ENCODE data around the gene ACTR3.

The ACTR3 gene

DNA sequence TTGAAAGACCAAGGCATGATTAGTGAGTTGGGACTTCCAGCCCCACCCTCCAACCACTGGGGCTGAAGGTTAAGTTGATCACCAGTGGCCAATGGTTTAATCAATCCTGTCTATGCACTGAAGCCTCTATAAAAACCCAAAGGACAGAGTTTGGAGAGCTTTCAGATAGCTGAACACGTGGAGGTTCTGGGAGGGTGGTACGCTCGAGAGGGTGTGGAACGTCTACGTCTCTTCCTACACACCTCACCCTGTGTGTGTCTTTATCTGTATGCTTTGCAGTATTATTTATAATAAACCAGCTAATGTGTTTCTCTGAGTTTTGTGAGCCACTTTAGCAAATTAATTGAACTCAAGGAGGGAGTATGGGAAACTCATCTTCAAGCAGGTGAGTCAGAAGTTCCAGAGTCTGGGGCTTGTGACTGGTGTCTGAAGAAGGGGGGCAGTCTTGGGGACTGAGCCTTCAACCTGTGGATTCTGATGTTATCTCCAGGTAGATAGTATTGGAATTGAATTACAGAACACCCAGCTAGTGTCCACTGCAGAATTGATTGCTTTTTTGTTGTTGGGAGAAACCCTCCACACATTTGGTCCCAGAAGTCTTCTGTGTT, 20.3 kb downstream of the ACTR3 start:
- H3K4me3 ChIP-seq (ENCODE audit: low read depth in 1 of 2, low read length in 2 of 2), result no peak overlapping the region
- H3K27me3 ChIP-seq (ENCODE audit: low read depth, low read length), result no peaks in the 10 kb centered on the region
- H3K27ac ChIP-seq (ENCODE audit: low read length), result no peak overlapping the region
- peaks cover 8 to 11% of the 10 kb centered on the region in 2 donors for H3K36me3 ChIP-seq (ENCODE audit: control insufficient read depth in 1 of 2, insufficient read depth in 2 of 2, low read length in 2 of 2)
- H3K9me3 ChIP-seq (ENCODE audit: control insufficient read depth in 1 of 2, low read length in 2 of 2), result no peaks in the 10 kb centered on the region
- peaks cover 11 to 12% of the 10 kb centered on the region in 2 donors for H3K4me1 ChIP-seq (ENCODE audit: control insufficient read depth in 1 of 2, insufficient read depth in 2 of 2, low read length in 2 of 2)

DNA sequence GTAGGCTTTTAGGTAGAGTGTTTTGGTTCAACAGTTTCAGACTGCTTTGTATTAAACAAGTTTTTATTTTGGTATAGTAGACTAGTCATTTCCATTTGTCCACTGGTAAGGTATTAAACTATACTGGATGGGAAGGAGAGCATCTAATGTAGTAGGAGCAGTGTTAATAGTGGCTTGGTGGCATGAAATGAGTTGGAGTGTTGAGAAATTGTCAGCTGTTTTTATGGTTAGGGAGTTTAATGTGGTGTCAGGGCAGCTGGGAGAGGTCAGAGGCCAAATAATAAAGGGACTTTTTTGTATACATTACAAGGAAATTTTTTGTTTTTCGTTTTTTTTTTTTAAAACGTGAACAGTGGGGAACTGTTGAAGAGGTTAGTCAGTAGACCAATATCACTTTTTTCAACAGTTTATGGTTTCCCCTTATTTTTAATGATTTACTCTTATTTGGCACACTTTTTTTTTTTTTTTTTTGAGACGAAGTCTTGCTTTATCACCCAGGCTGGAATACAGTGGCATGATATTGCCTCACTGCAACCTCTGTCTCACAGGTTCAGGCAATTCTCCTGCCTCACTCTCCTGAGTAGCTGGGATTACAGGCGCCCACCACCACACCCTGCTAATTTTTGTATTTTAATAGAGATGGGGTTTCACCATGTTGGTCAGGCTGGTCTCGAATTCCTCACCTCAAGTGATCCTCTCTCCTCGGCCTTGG, 21.2 kb downstream of the ACTR3 start:
- Histone ChIP-seq H3K4me1 (ENCODE audit: control insufficient read depth in 1 of 2, insufficient read depth in 2 of 2, low read length in 2 of 2) (peaks cover 11 to 12% of the 10 kb centered on the region in 2 donors), H3K9me3 (ENCODE audit: control insufficient read depth in 1 of 2, low read length in 2 of 2) (no peaks in the 10 kb centered on the region), H3K36me3 (ENCODE audit: control insufficient read depth in 1 of 2, insufficient read depth in 2 of 2, low read length in 2 of 2) (peaks cover 11 to 14% of the 10 kb centered on the region in 2 donors), H3K4me3 (ENCODE audit: low read depth in 1 of 2, low read length in 2 of 2) (no peak overlapping the region), H3K27me3 (ENCODE audit: low read depth, low read length) (no peaks in the 10 kb centered on the region), H3K27ac (ENCODE audit: low read length) (no peak overlapping the region)

DNA sequence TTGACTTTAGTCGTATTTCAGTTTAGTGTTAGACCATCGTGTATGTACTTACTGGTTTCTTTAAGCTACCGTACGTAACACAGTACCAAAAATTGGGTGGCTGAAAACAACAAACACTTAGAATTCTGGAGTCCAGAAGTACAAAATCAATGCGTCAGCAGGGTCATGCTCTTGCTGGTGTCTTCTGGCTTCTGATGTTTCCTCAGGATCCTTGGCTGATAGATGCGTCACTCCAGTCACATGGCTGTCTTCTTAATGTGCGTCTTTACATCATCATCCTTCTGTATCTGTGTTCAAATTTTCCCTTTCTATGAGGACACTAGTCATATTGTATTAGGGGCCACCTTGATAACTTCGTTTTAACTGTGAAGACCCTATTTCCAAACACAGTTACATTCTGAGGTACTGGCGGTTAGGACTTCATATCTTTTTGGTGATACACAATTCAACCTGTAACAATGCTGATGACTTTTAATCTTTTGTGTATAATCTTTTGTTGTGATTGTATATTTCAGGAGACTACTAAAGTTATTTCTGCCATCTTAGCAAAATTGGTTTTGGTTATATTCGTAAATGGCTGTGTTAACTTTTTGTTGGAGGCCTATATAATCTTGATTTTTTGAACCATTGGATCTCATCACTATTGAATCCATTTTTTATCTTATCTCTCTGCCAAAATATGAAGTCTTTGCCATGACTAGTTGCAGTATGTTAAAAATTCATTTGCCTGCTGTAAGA, 25.4 kb downstream of the ACTR3 start:
- H3K36me3 ChIP-seq (ENCODE audit: control insufficient read depth in 1 of 2, insufficient read depth in 2 of 2, low read length in 2 of 2), result peaks cover 26 to 38% of the 10 kb centered on the region in 2 donors
- no peaks in the 10 kb centered on the region for H3K9me3 ChIP-seq (ENCODE audit: control insufficient read depth in 1 of 2, low read length in 2 of 2)
- H3K27me3 ChIP-seq (ENCODE audit: low read depth, low read length), result no peaks in the 10 kb centered on the region
- no peak overlapping the region for H3K4me3 ChIP-seq (ENCODE audit: low read depth in 1 of 2, low read length in 2 of 2)
- H3K4me1 ChIP-seq (ENCODE audit: control insufficient read depth in 1 of 2, insufficient read depth in 2 of 2, low read length in 2 of 2), result peaks cover 2 to 6% of the 10 kb centered on the region in 2 donors
- H3K27ac ChIP-seq (ENCODE audit: low read length), result no peak overlapping the region

DNA sequence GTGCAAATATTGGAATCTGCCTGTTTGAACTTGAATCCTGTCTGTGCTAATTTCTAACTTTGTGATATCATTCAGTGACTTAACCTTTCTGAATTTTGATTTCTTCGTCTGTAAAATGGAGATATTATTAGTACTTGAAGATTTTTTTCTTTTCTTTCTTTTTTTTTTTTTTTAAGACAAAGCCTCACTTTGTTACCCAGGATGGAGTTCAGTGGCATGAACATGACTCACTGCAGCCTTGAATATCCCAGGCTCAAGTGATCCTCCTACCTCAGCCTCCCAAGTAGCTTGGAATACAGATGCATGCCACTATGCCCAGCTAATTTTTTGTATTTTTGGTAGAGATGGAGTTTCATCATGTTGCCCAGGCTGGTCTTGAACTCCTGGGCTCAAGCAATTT, 28.3 kb downstream of the ACTR3 start:
- Histone ChIP-seq H3K9me3 (ENCODE audit: control insufficient read depth in 1 of 2, low read length in 2 of 2) (no peaks in the 10 kb centered on the region), H3K27me3 (ENCODE audit: low read depth, low read length) (no peaks in the 10 kb centered on the region), H3K4me1 (ENCODE audit: control insufficient read depth in 1 of 2, insufficient read depth in 2 of 2, low read length in 2 of 2) (no peaks in the 10 kb centered on the region), H3K4me3 (ENCODE audit: low read depth in 1 of 2, low read length in 2 of 2) (no peak overlapping the region), H3K36me3 (ENCODE audit: control insufficient read depth in 1 of 2, insufficient read depth in 2 of 2, low read length in 2 of 2) (peaks cover 26 to 43% of the 10 kb centered on the region in 2 donors), H3K27ac (ENCODE audit: low read length) (no peak overlapping the region)

DNA sequence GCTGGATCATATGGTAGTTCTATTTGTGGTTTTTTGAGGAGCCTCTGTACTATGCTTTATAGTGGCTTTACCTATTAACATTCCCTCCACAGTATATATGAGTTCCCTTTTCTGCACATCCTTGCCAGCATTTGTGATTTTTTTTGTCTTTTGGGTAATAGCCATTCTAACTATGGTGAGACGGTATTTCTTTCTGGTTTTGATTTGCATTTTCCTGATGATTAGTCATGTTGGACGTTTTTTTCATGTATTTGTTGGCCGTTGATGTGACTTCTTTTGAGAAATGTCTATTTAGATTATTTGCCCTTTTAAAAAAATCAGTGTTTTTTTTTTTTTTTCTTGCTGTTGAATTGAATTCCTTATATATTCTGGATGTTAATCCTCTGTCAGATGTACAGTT, 31.1 kb downstream of the ACTR3 start:
- H3K4me3 ChIP-seq (ENCODE audit: low read depth in 1 of 2, low read length in 2 of 2), result no peak overlapping the region
- H3K9me3 ChIP-seq (ENCODE audit: control insufficient read depth in 1 of 2, low read length in 2 of 2), result no peaks in the 10 kb centered on the region
- H3K27me3 ChIP-seq (ENCODE audit: low read depth, low read length), result no peaks in the 10 kb centered on the region
- peaks cover 26 to 29% of the 10 kb centered on the region in 2 donors for H3K36me3 ChIP-seq (ENCODE audit: control insufficient read depth in 1 of 2, insufficient read depth in 2 of 2, low read length in 2 of 2)
- H3K4me1 ChIP-seq (ENCODE audit: control insufficient read depth in 1 of 2, insufficient read depth in 2 of 2, low read length in 2 of 2), result no peaks in the 10 kb centered on the region
- no peak overlapping the region for H3K27ac ChIP-seq (ENCODE audit: low read length)

DNA sequence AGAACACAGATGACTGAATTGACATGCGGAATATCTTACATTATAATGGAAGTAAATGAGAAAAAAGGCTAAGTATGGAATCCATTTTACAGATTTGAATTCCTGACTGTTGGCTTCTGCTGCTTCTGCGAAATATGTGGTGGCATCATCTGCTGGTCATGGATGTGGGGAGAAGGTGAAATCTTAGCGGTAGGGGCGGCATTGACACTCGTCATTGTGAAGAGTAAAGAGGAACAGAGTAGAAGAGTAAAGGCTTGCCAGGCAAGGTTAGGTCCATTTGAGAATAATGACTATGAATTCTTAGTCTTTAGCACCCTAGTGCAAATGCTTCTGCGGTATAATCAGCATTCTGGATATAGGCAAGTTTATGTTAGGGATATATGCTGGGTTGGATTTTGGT, 32.4 kb downstream of the ACTR3 start:
- no peaks in the 10 kb centered on the region for H3K9me3 ChIP-seq (ENCODE audit: control insufficient read depth in 1 of 2, low read length in 2 of 2)
- no peaks in the 10 kb centered on the region for H3K4me1 ChIP-seq (ENCODE audit: control insufficient read depth in 1 of 2, insufficient read depth in 2 of 2, low read length in 2 of 2)
- H3K36me3 ChIP-seq (ENCODE audit: control insufficient read depth in 1 of 2, insufficient read depth in 2 of 2, low read length in 2 of 2), result peaks cover 22 to 28% of the 10 kb centered on the region in 2 donors
- no peaks in the 10 kb centered on the region for H3K27me3 ChIP-seq (ENCODE audit: low read depth, low read length)
- no peak overlapping the region for H3K4me3 ChIP-seq (ENCODE audit: low read depth in 1 of 2, low read length in 2 of 2)
- no peak overlapping the region for H3K27ac ChIP-seq (ENCODE audit: low read length)

DNA sequence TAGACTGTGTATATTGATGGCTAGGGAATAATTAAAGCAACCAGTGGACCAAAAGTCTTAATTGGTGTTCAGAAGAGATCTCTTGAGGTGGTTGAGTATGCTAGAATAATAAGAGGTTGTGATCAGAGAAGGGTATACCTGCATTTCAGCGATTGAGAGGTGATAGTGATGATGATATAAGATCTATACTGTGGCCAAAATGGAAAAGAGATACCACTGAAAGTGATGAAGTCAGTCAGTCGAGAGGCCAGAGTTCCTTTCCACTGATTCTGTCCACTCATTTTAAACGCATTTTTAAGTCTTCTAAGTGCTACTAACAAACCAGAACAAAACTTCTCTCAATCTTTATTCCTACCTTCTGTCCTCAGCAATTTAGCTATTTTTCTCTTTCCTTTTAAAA, 32.9 kb downstream of the ACTR3 start:
- Histone ChIP-seq H3K27ac (ENCODE audit: low read length) (no peak overlapping the region), H3K36me3 (ENCODE audit: control insufficient read depth in 1 of 2, insufficient read depth in 2 of 2, low read length in 2 of 2) (peaks cover 20 to 27% of the 10 kb centered on the region in 2 donors), H3K4me3 (ENCODE audit: low read depth in 1 of 2, low read length in 2 of 2) (no peak overlapping the region)

DNA sequence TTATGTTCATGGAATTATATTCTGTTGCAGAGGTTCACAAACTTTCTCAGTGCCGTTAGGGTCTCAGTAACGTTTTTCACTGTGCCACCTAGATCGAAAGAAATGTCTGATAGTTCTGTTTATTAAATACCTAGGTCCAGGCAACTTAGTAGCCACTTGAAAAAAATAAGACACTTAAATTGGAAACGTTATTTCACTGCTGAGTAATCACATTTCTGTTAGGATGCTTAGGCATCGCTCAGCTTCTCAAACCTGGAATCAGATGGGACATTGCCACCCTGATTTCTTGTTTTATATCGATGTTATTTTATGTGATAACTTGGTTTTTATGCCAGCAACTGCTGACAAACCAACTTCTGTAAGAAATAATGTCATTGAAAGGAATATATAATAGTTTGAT, 36.0 kb downstream of the ACTR3 start:
- Histone ChIP-seq H3K27ac (ENCODE audit: low read length) (no peak overlapping the region), H3K4me3 (ENCODE audit: low read depth in 1 of 2, low read length in 2 of 2) (no peak overlapping the region), H3K9me3 (ENCODE audit: control insufficient read depth in 1 of 2, low read length in 2 of 2) (no peaks in the 10 kb centered on the region), H3K27me3 (ENCODE audit: low read depth, low read length) (no peaks in the 10 kb centered on the region), H3K36me3 (ENCODE audit: control insufficient read depth in 1 of 2, insufficient read depth in 2 of 2, low read length in 2 of 2) (peaks cover 31 to 38% of the 10 kb centered on the region in 2 donors), H3K4me1 (ENCODE audit: control insufficient read depth in 1 of 2, insufficient read depth in 2 of 2, low read length in 2 of 2) (no peaks in the 10 kb centered on the region)

More for the DNA sequence above, 32.9 kb downstream of the ACTR3 start:
- Histone ChIP-seq H3K27me3 (ENCODE audit: low read depth, low read length) (no peaks in the 10 kb centered on the region), H3K9me3 (ENCODE audit: control insufficient read depth in 1 of 2, low read length in 2 of 2) (no peaks in the 10 kb centered on the region), H3K4me1 (ENCODE audit: control insufficient read depth in 1 of 2, insufficient read depth in 2 of 2, low read length in 2 of 2) (no peaks in the 10 kb centered on the region)

DNA sequence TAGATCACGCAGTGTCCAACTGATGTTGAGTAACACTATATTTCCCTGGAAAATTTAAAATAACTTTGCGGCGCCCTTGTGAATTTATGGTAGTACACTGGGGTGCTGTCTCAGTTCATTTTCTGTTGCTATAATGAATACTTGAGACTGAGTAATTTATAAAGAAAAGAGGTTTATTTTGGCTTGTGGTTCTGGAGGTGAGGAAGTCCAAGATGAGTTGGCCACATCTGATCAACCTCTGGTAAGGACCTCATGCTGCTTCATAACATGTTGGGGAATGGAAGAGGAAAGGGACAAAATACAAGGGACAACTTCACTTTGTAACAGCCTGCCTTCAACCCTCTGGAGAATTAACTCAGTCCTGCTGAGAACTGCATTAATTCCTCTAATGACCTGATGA, 36.4 kb downstream of the ACTR3 start:
- no peaks in the 10 kb centered on the region for H3K27me3 ChIP-seq (ENCODE audit: low read depth, low read length)
- no peak overlapping the region for H3K4me3 ChIP-seq (ENCODE audit: low read depth in 1 of 2, low read length in 2 of 2)
- H3K4me1 ChIP-seq (ENCODE audit: control insufficient read depth in 1 of 2, insufficient read depth in 2 of 2, low read length in 2 of 2), result no peaks in the 10 kb centered on the region
- H3K9me3 ChIP-seq (ENCODE audit: control insufficient read depth in 1 of 2, low read length in 2 of 2), result no peaks in the 10 kb centered on the region
- H3K36me3 ChIP-seq (ENCODE audit: control insufficient read depth in 1 of 2, insufficient read depth in 2 of 2, low read length in 2 of 2), result peaks cover 32 to 38% of the 10 kb centered on the region in 2 donors
- no peak overlapping the region for H3K27ac ChIP-seq (ENCODE audit: low read length)

DNA sequence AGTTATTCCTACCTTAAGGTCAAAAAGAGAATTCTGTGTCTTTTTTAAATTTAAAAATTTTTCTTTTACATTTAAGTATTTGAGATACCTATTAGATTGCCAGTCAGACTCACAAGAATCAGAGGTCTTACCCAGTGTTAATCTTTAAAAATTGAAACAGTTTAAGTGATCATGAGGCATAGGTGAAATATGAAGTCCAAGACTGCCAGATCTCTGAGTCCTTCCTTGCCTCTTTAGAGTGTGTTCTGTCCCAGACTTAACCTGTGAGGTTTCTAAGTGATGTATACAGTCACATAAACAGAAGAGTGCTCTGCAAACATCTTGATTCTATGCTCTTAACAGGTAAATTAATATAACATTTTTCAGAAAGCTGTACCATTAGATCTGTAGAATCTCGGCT, 40.6 kb downstream of the ACTR3 start:
- H3K9me3 ChIP-seq (ENCODE audit: control insufficient read depth in 1 of 2, low read length in 2 of 2), result no peaks in the 10 kb centered on the region
- no peaks in the 10 kb centered on the region for H3K27me3 ChIP-seq (ENCODE audit: low read depth, low read length)
- no peak overlapping the region for H3K4me3 ChIP-seq (ENCODE audit: low read depth in 1 of 2, low read length in 2 of 2)
- H3K4me1 ChIP-seq (ENCODE audit: control insufficient read depth in 1 of 2, insufficient read depth in 2 of 2, low read length in 2 of 2), result no peaks in the 10 kb centered on the region
- H3K27ac ChIP-seq (ENCODE audit: low read length), result no peak overlapping the region
- peaks cover 32 to 48% of the 10 kb centered on the region in 2 donors for H3K36me3 ChIP-seq (ENCODE audit: control insufficient read depth in 1 of 2, insufficient read depth in 2 of 2, low read length in 2 of 2)

DNA sequence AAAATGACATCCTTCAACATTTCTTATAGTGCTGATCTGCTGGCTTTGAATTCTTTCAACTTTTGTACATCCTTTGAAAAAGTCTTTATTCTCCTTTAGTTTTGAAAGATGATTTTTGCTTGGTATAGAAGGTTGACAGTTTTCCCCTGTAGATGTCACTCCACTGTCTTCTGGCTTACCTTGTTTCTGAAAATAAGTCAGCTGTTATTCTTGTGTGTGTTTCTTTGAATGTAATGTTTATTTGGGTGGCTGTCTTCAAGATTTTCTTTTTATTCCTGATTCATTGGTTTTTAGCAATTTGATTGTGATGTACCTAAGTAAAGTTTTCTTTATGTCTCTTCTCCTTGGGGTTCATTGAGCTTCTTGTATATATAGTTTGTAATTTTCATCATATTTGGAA, 47.6 kb downstream of the ACTR3 start:
- Histone ChIP-seq H3K4me1 (ENCODE audit: control insufficient read depth in 1 of 2, insufficient read depth in 2 of 2, low read length in 2 of 2) (no peaks in the 10 kb centered on the region), H3K27me3 (ENCODE audit: low read depth, low read length) (no peaks in the 10 kb centered on the region), H3K27ac (ENCODE audit: low read length) (no peak overlapping the region), H3K9me3 (ENCODE audit: control insufficient read depth in 1 of 2, low read length in 2 of 2) (peaks cover 0 to 6% of the 10 kb centered on the region in 2 donors), H3K36me3 (ENCODE audit: control insufficient read depth in 1 of 2, insufficient read depth in 2 of 2, low read length in 2 of 2) (peaks cover 34 to 55% of the 10 kb centered on the region in 2 donors), H3K4me3 (ENCODE audit: low read depth in 1 of 2, low read length in 2 of 2) (no peak overlapping the region)

Measured in muscle layer of duodenum (tissue), 2 donors.